CD4-positive, CD25-positive, alpha-beta regulatory T cell (primary cell): ENCODE results near the gene CARD10. TPM values are rescaled to one million over a fixed set of nuclear protein-coding genes. Genes with fewer than 3 reads are reported as not detected.

ENCODE experiments used
- ATAC-seq, 2 donors: fragments of 150-1000 bp; cut with Tn5 transposase; one replicate each; pipeline ENCODE4 v1.10.0; 2021; ENCODE audit warnings: low read depth in 2 of 2, moderate number of reproducible peaks in 2 of 2, moderate library complexity in 1 of 2
- DNase-seq, 3 donors: peaks; one replicate each; pipeline versions ENCODE4 v3.0.0 to v3.0.0-alpha.2; 2012 to 2022; ENCODE audit warnings: mixed read lengths in 1 of 3
- H3K27ac ChIP-seq: one replicate; pipeline ENCODE4 v1.7.0; 2013; ENCODE audit warnings: mild to moderate bottlenecking, low read length; ENCODE audit not compliant: insufficient read depth, poor library complexity, severe bottlenecking
- H3K27me3 ChIP-seq: one replicate; pipeline ENCODE4 v1.7.0; 2013; ENCODE audit warnings: low read length; ENCODE audit not compliant: control insufficient read depth, insufficient read depth
- H3K36me3 ChIP-seq: one replicate; pipeline ENCODE4 v1.7.0; 2013; ENCODE audit warnings: mild to moderate bottlenecking, low read length, moderate library complexity; ENCODE audit not compliant: control insufficient read depth, insufficient read depth
- H3K4me1 ChIP-seq: 2 replicates; pipeline ENCODE4 v1.7.0; 2013; ENCODE audit warnings: mild to moderate bottlenecking, low read length; ENCODE audit not compliant: insufficient read depth, control insufficient read depth, poor library complexity, severe bottlenecking
- H3K4me3 ChIP-seq: one replicate; pipeline ENCODE4 v1.7.0; 2013; ENCODE audit warnings: low read depth, mild to moderate bottlenecking, low read length, moderate library complexity
- H3K9me3 ChIP-seq, 2 experiments: 1 replicate in 1 of 2; 2 replicates in 1 of 2; pipeline ENCODE4 v1.7.0; 2013; ENCODE audit warnings: low read length in 2 of 2, mild to moderate bottlenecking in 1 of 2, moderate library complexity in 1 of 2; ENCODE audit not compliant: control insufficient read depth in 2 of 2
- H3K27ac Mint-ChIP-seq, 3 donors: one replicate each; pipeline ENCODE4 v1.8.0; 2020 to 2022; ENCODE audit warnings: mild to moderate bottlenecking in 3 of 3, mixed read lengths in 3 of 3, moderate library complexity in 2 of 3
- H3K27me3 Mint-ChIP-seq: one replicate; pipeline ENCODE4 v1.8.0; 2022; ENCODE audit warnings: mild to moderate bottlenecking, mixed read lengths
- H3K36me3 Mint-ChIP-seq: one replicate; pipeline ENCODE4 v1.8.0; 2020; ENCODE audit warnings: mixed read lengths
- H3K4me1 Mint-ChIP-seq, 4 donors: one replicate each; pipeline ENCODE4 v1.8.0; 2020 to 2022; ENCODE audit warnings: mixed read lengths in 4 of 4, mild to moderate bottlenecking in 1 of 4
- H3K4me3 Mint-ChIP-seq, 4 donors: one replicate each; pipeline ENCODE4 v1.8.0; 2020 to 2022; ENCODE audit warnings: mild to moderate bottlenecking in 4 of 4, mixed read lengths in 4 of 4, moderate library complexity in 3 of 4
- H3K9me3 Mint-ChIP-seq, 7 donors: one replicate each; pipeline ENCODE4 v1.8.0; 2020 to 2022; ENCODE audit warnings: mixed read lengths in 7 of 7, mild to moderate bottlenecking in 3 of 7, moderate library complexity in 2 of 7
- polyA plus RNA-seq, 4 donors: library from polyadenylated mRNA; unstranded; fragments of 300-500 nt; fragmentation: Illumina TruSeq; gene quantifications; one replicate each; pipeline ENCODE4 v1.2.3, GENCODE V29; 2021
- total RNA-seq: library from RNA; stranded (reverse); gene quantifications from one replicate; pipeline ENCODE4 v1.2.3, GENCODE V29; 2022

Gene CARD10
- total and polyA plus RNA-seq, 5 donors from 2014 or later: not detected

GRCh38 chr22:37520776-37521191 is 1.6 kb upstream of the CARD10 start:
- H3K9me3 ChIP-seq: no peaks in the 10 kb centered on the region
- no peak for DNase-seq
- Mint-ChIP-seq H3K27me3 (peaks cover 73% of the 10 kb centered on the region), H3K36me3 (no peaks in the 10 kb centered on the region), H3K27ac (no peak overlapping the region), H3K9me3 (no peaks in the 10 kb centered on the region), H3K4me1 (peaks cover 0 to 10% (median 6%) of the 10 kb centered on the region in 4 donors), H3K4me3 (peak overlapping the region in 3 of 4 donors; percentile 11 to 62 (median 26))
- H3K27me3 ChIP-seq: peaks cover 15% of the 10 kb centered on the region
- peaks cover 8% of the 10 kb centered on the region for H3K4me1 ChIP-seq
- ATAC-seq: no peak
- H3K27ac ChIP-seq: no peak overlapping the region
- H3K4me3 ChIP-seq: no peak overlapping the region
- H3K36me3 ChIP-seq: no peaks in the 10 kb centered on the region

- H3K27ac Mint-ChIP-seq: no peak overlapping the region
- Histone ChIP-seq H3K27ac (no peak overlapping the region), H3K4me3 (no peak overlapping the region), H3K27me3 (peaks cover 15% of the 10 kb centered on the region), H3K9me3 (no peaks in the 10 kb centered on the region), H3K4me1 (peaks cover 8% of the 10 kb centered on the region), H3K36me3 (no peaks in the 10 kb centered on the region)
- H3K4me1 Mint-ChIP-seq: peaks cover 0 to 10% (median 6%) of the 10 kb centered on the region in 4 donors
- no peaks in the 10 kb centered on the region for H3K36me3 Mint-ChIP-seq
- ATAC-seq (peak in 1 of 2 donors; percentile 6), DNase-seq (no peak)
- peak overlapping the region; percentile 26 to 87 (median 74) for H3K4me3 Mint-ChIP-seq
- H3K9me3 Mint-ChIP-seq: no peaks in the 10 kb centered on the region
- H3K27me3 Mint-ChIP-seq: peaks cover 70% of the 10 kb centered on the region
Measured at GRCh38 chr22:37518509-37519267, 527 bp downstream of the CARD10 start.

GRCh38 chr22:37517826-37518450 is 1.3 kb downstream of the CARD10 start:
- Mint-ChIP-seq H3K27me3 (peaks cover 67% of the 10 kb centered on the region), H3K27ac (no peak overlapping the region)
- H3K9me3 ChIP-seq: no peaks in the 10 kb centered on the region

GRCh38 chr22:37516456-37516855 is 2.8 kb downstream of the CARD10 start:
- Histone ChIP-seq H3K27ac (no peak overlapping the region), H3K27me3 (peaks cover 9% of the 10 kb centered on the region), H3K4me3 (no peak overlapping the region), H3K9me3 (no peaks in the 10 kb centered on the region), H3K4me1 (peaks cover 8% of the 10 kb centered on the region), H3K36me3 (no peaks in the 10 kb centered on the region)
- Mint-ChIP-seq H3K4me1 (peaks cover 0 to 10% (median 5%) of the 10 kb centered on the region in 4 donors), H3K9me3 (no peaks in the 10 kb centered on the region), H3K4me3 (no peak overlapping the region), H3K27ac (no peak overlapping the region), H3K36me3 (no peaks in the 10 kb centered on the region), H3K27me3 (peaks cover 52% of the 10 kb centered on the region)
- ATAC-seq (no peak), DNase-seq (no peak)

More at GRCh38 chr22:37517826-37518450, 1.3 kb downstream of the CARD10 start:
- Histone ChIP-seq H3K27ac (no peak overlapping the region), H3K27me3 (peaks cover 15% of the 10 kb centered on the region), H3K4me1 (peaks cover 8% of the 10 kb centered on the region), H3K4me3 (no peak overlapping the region), H3K36me3 (no peaks in the 10 kb centered on the region)
- peaks cover 0 to 10% (median 6%) of the 10 kb centered on the region in 4 donors for H3K4me1 Mint-ChIP-seq
- H3K9me3 Mint-ChIP-seq: no peaks in the 10 kb centered on the region
- peak overlapping the region; percentile 26 to 87 (median 74) for H3K4me3 Mint-ChIP-seq
- no peak for ATAC-seq
- no peaks in the 10 kb centered on the region for H3K36me3 Mint-ChIP-seq
- no peak for DNase-seq

- no peak overlapping the region for H3K4me3 Mint-ChIP-seq
- ATAC-seq: no peak
- DNase-seq: no peak
Measured at GRCh38 chr22:37515901-37516300, 3.3 kb downstream of the CARD10 start.

GRCh38 chr22:37514526-37515051 is 4.6 kb downstream of the CARD10 start:
- Histone ChIP-seq H3K27ac (no peak overlapping the region), H3K27me3 (peaks cover 2% of the 10 kb centered on the region), H3K4me3 (no peak overlapping the region), H3K36me3 (no peaks in the 10 kb centered on the region), H3K9me3 (no peaks in the 10 kb centered on the region), H3K4me1 (peaks cover 4% of the 10 kb centered on the region)
- Mint-ChIP-seq H3K4me3 (no peak overlapping the region), H3K27ac (no peak overlapping the region), H3K4me1 (peaks cover 0 to 6% (median 4%) of the 10 kb centered on the region in 4 donors), H3K36me3 (no peaks in the 10 kb centered on the region), H3K27me3 (peaks cover 35% of the 10 kb centered on the region), H3K9me3 (no peaks in the 10 kb centered on the region)
- DNase-seq (no peak), ATAC-seq (no peak)

More at GRCh38 chr22:37515901-37516300, 3.3 kb downstream of the CARD10 start:
- Histone ChIP-seq H3K9me3 (no peaks in the 10 kb centered on the region), H3K36me3 (no peaks in the 10 kb centered on the region), H3K27me3 (peaks cover 9% of the 10 kb centered on the region), H3K4me1 (peaks cover 8% of the 10 kb centered on the region), H3K27ac (no peak overlapping the region), H3K4me3 (no peak overlapping the region)
- Mint-ChIP-seq H3K4me1 (peaks cover 0 to 10% (median 4%) of the 10 kb centered on the region in 4 donors), H3K9me3 (no peaks in the 10 kb centered on the region), H3K27me3 (peaks cover 46% of the 10 kb centered on the region), H3K36me3 (no peaks in the 10 kb centered on the region), H3K27ac (no peak overlapping the region)

- no peaks in the 10 kb centered on the region for H3K9me3 Mint-ChIP-seq
- no peaks in the 10 kb centered on the region for H3K9me3 ChIP-seq
- H3K27ac ChIP-seq: no peak overlapping the region
- no peaks in the 10 kb centered on the region for H3K4me1 Mint-ChIP-seq
- H3K36me3 Mint-ChIP-seq: no peaks in the 10 kb centered on the region
- H3K4me3 Mint-ChIP-seq: no peak overlapping the region
- H3K4me3 ChIP-seq: no peak overlapping the region
- DNase-seq: no peak
- H3K27ac Mint-ChIP-seq: no peak overlapping the region
- H3K27me3 Mint-ChIP-seq: peaks cover 19% of the 10 kb centered on the region
- no peak for ATAC-seq
- H3K27me3 ChIP-seq: no peaks in the 10 kb centered on the region
- H3K4me1 ChIP-seq: no peaks in the 10 kb centered on the region
- H3K36me3 ChIP-seq: no peaks in the 10 kb centered on the region
Measured at GRCh38 chr22:37511395-37512104, 7.7 kb downstream of the CARD10 start.
